ENCODE data around the gene LRFN3. TPM values are rescaled to one million over a fixed set of nuclear protein-coding genes. Genes with fewer than 3 reads are reported as not detected.

The LRFN3 gene
- total and polyA plus RNA-seq, 2 of the 13 experiments (the other 11 are each of a cell fraction or from before 2014, with no cell fraction given) = 0.74 to 1.6 TPM

- TF ChIP-seq PBX3 (CRISPR knock-in tag; IDR thresholded peaks at IDR 0.05; ENCODE audit: borderline replicate concordance) (no peak), ZNF329 (CRISPR knock-in tag; IDR thresholded peaks at IDR 0.05; ENCODE audit: low read depth) (0 out of 2 replicates have a peak, but pooled peaks have one; percentile 5), MTF2 (CRISPR knock-in tag; IDR thresholded peaks at IDR 0.05; ENCODE audit: borderline replicate concordance) (no peak), SMAD3 (CRISPR knock-in tag; IDR thresholded peaks at IDR 0.05) (peak; percentile 73; the same call in 1 of the 2 replicates), ZNF3 (CRISPR knock-in tag; IDR thresholded peaks at IDR 0.05) (no peak), ZBTB46 (CRISPR knock-in tag; IDR thresholded peaks at IDR 0.05; ENCODE audit: borderline replicate concordance) (no peak), ZNF589 (CRISPR knock-in tag; conservative IDR thresholded peaks at IDR 0.05) (no peak), HMGA1 (CRISPR knock-in tag; conservative IDR thresholded peaks at IDR 0.05) (no peak), FLYWCH1 (CRISPR knock-in tag; IDR thresholded peaks at IDR 0.05) (no peak), SALL2 (CRISPR knock-in tag; IDR thresholded peaks at IDR 0.05) (peak; percentile 80; the same call in 1 of the 2 replicates), AGO1 (IDR thresholded peaks at IDR 0.05; ENCODE audit: low read depth, low read length, poor library complexity, severe bottlenecking) (no peak), CENPT (CRISPR knock-in tag; IDR thresholded peaks at IDR 0.05; ENCODE audit: low read depth) (no peak), GABPA (IDR thresholded peaks at IDR 0.05; ENCODE audit: low read depth, low read length) (peak; percentile 56; the same call in 1 of the 2 replicates), GABPA (CRISPR knock-in tag; IDR thresholded peaks at IDR 0.05; ENCODE audit: low read depth) (peak; percentile 92), KAT8 (CRISPR knock-in tag; IDR thresholded peaks at IDR 0.05) (peak; percentile 93), ETV6 (CRISPR knock-in tag; conservative IDR thresholded peaks at IDR 0.05) (no peak), FOXJ3 (CRISPR knock-in tag; IDR thresholded peaks at IDR 0.05; ENCODE audit: borderline replicate concordance) (no peak), ZBTB1 (CRISPR knock-in tag; IDR thresholded peaks at IDR 0.05; ENCODE audit: borderline replicate concordance) (no peak), SOX6 (IDR thresholded peaks at IDR 0.05) (no peak), SOX6 (CRISPR knock-in tag; IDR thresholded peaks at IDR 0.05) (peak; percentile 78; the same call in 1 of the 2 replicates), ZNF737 (CRISPR knock-in tag; IDR thresholded peaks at IDR 0.05; ENCODE audit: borderline replicate concordance) (no peak), FOXO1 (CRISPR knock-in tag; IDR thresholded peaks at IDR 0.05) (peak; percentile 73), SETDB1 (CRISPR knock-in tag; IDR thresholded peaks at IDR 0.05; ENCODE audit: borderline replicate concordance) (no peak)
- TF ChIP-seq, protein P1, sequence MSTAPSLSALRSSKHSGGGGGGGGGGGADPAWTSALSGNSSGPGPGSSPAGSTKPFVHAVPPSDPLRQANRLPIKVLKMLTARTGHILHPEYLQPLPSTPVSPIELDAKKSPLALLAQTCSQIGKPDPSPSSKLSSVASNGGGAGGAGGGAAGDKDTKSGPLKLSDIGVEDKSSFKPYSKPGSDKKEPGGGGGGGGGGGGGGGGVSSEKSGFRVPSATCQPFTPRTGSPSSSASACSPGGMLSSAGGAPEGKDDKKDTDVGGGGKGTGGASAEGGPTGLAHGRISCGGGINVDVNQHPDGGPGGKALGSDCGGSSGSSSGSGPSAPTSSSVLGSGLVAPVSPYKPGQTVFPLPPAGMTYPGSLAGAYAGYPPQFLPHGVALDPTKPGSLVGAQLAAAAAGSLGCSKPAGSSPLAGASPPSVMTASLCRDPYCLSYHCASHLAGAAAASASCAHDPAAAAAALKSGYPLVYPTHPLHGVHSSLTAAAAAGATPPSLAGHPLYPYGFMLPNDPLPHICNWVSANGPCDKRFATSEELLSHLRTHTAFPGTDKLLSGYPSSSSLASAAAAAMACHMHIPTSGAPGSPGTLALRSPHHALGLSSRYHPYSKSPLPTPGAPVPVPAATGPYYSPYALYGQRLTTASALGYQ (CRISPR knock-in tag; IDR thresholded peaks at IDR 0.05) = no peak
- TF ChIP-seq, protein P2, sequence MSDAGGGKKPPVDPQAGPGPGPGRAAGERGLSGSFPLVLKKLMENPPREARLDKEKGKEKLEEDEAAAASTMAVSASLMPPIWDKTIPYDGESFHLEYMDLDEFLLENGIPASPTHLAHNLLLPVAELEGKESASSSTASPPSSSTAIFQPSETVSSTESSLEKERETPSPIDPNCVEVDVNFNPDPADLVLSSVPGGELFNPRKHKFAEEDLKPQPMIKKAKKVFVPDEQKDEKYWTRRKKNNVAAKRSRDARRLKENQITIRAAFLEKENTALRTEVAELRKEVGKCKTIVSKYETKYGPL (CRISPR knock-in tag; IDR thresholded peaks at IDR 0.05) = no peak
- TF ChIP-seq, protein P3, sequence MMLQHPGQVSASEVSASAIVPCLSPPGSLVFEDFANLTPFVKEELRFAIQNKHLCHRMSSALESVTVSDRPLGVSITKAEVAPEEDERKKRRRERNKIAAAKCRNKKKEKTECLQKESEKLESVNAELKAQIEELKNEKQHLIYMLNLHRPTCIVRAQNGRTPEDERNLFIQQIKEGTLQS (CRISPR knock-in tag; IDR thresholded peaks at IDR 0.05) = peak; percentile 3; the same call in 1 of the 2 replicates
Measured at GRCh38 chr19:35931161-35931873, 4.9 kb upstream of the LRFN3 start (continued).

All from HepG2 (cell line).